Neural progenitor cell (in vitro differentiated cells): ENCODE data around the gene MARCHF2. TPM values are rescaled to one million over a fixed set of nuclear protein-coding genes. Genes with fewer than 3 reads are reported as not detected.

Experiments used
- DNase-seq: peaks from one replicate; pipeline ENCODE4 v3.0.0-alpha.2; 2016; ENCODE audit warnings: low spot score
- H2AFZ ChIP-seq: fragments of 200-600 bp; sonication (generic); replicated peaks from 2 replicates; pipeline ENCODE4 v1.6.1; 2016; ENCODE audit warnings: antibody characterized with exemption
- H3F3A ChIP-seq: fragments of 200-600 bp; sonication (generic); 2 replicates; pipeline ENCODE4 v1.6.1; 2016; ENCODE audit warnings: antibody characterized with exemption, low read depth
- H3K27ac ChIP-seq: fragments of 200-600 bp; sonication (generic); 2 replicates; pipeline ENCODE4 v1.5.1; 2016; ENCODE audit warnings: mild to moderate bottlenecking
- H3K27me3 ChIP-seq: fragments of 200-600 bp; sonication (generic); 2 replicates; pipeline ENCODE4 v1.6.1; 2016; ENCODE audit warnings: mild to moderate bottlenecking, moderate library complexity
- H3K36me3 ChIP-seq: fragments of 200-600 bp; sonication (generic); 2 replicates; pipeline ENCODE4 v1.5.1; 2016
- H3K4me1 ChIP-seq: fragments of 200-600 bp; sonication (generic); 2 replicates; pipeline ENCODE4 v1.6.1; 2016; ENCODE audit warnings: mixed run types
- H3K4me2 ChIP-seq: fragments of 200-600 bp; sonication (generic); 2 replicates; pipeline ENCODE4 v1.6.1; 2016
- H3K4me3 ChIP-seq: fragments of 200-600 bp; sonication (generic); 2 replicates; pipeline ENCODE4 v1.5.1; 2016
- H3K79me2 ChIP-seq: fragments of 200-600 bp; sonication (generic); 2 replicates; pipeline ENCODE4 v1.6.1; 2016; ENCODE audit warnings: low read depth
- H3K9ac ChIP-seq: fragments of 200-600 bp; sonication (generic); 2 replicates; pipeline ENCODE4 v1.6.1; 2016
- H3K9me3 ChIP-seq: fragments of 200-600 bp; sonication (generic); 2 replicates; pipeline ENCODE4 v1.5.1; 2016; ENCODE audit warnings: low read depth
- H4K20me1 ChIP-seq: fragments of 200-600 bp; sonication (generic); 2 replicates; pipeline ENCODE4 v1.6.1; 2016; ENCODE audit warnings: low read depth
- H3K27ac Mint-ChIP-seq: 3 replicates; pipeline ENCODE4 v1.8.0; 2021; ENCODE audit warnings: mixed read lengths
- H3K27me3 Mint-ChIP-seq: 2 replicates; pipeline ENCODE4 v1.8.0; 2022; ENCODE audit warnings: low read depth, mild to moderate bottlenecking, inconsistent platforms, moderate library complexity, mixed read lengths; ENCODE audit not compliant: insufficient read depth
- H3K36me3 Mint-ChIP-seq: 3 replicates; pipeline ENCODE4 v1.8.0; 2021; ENCODE audit warnings: mixed read lengths
- H3K4me1 Mint-ChIP-seq: 3 replicates; pipeline ENCODE4 v1.8.0; 2021; ENCODE audit warnings: mixed read lengths
- H3K4me3 Mint-ChIP-seq: 3 replicates; pipeline ENCODE4 v1.8.0; 2021; ENCODE audit warnings: mild to moderate bottlenecking, moderate library complexity, mixed read lengths
- H3K9me3 Mint-ChIP-seq: 3 replicates; pipeline ENCODE4 v1.8.0; 2020; ENCODE audit warnings: mixed read lengths
- CTCF ChIP-seq: fragments of 200-600 bp; sonication (generic); IDR thresholded peaks from 2 replicates; pipeline ENCODE4 v1.5.1; 2017; ENCODE audit warnings: antibody characterized with exemption, mild to moderate bottlenecking
- EZH2 ChIP-seq: fragments of 200-600 bp; sonication (generic); IDR thresholded peaks from 2 replicates; pipeline ENCODE4 v1.6.1; 2017; ENCODE audit warnings: antibody characterized with exemption, mild to moderate bottlenecking, moderate library complexity
- EZH2phosphoT487 ChIP-seq: fragments of 200-600 bp; sonication (generic); IDR thresholded peaks from 2 replicates; pipeline ENCODE4 v1.6.1; 2017; ENCODE audit warnings: antibody characterized with exemption
- total RNA-seq: library from RNA; depleted of rRNA; stranded (reverse); fragments of >200 nt; gene quantifications from 2 replicates; pipeline ENCODE4 v1.2.3, GENCODE V29; 2015; ENCODE audit warnings: low replicate concordance

Gene MARCHF2
- total RNA-seq, 1 donor from 2014 or later, result 27.0 TPM

GRCh38 chr19:8468124-8468523 is 55.0 kb downstream of the MARCHF2 start:
- Histone ChIP-seq H2AFZ (no peak overlapping the region), H3K9ac (no peak overlapping the region), H3K4me1 (no peaks in the 10 kb centered on the region), H3K27me3 (no peaks in the 10 kb centered on the region), H3K27ac (no peak overlapping the region), H3K4me3 (no peak overlapping the region), H3F3A (peaks cover 16% of the 10 kb centered on the region), H3K36me3 (peaks cover 22% of the 10 kb centered on the region), H3K79me2 (peaks cover 98% of the 10 kb centered on the region), H4K20me1 (peaks cover 97% of the 10 kb centered on the region), H3K4me2 (no peak overlapping the region), H3K9me3 (no peaks in the 10 kb centered on the region)
- Mint-ChIP-seq H3K27ac (no peak overlapping the region), H3K4me1 (peaks cover 43% of the 10 kb centered on the region), H3K9me3 (no peaks in the 10 kb centered on the region), H3K36me3 (peaks cover 64% of the 10 kb centered on the region), H3K4me3 (no peak overlapping the region), H3K27me3 (peaks cover 4% of the 10 kb centered on the region)
- no peak for TF ChIP-seq CTCF
- TF ChIP-seq EZH2phosphoT487, result no peak
- TF ChIP-seq EZH2, result no peak
- no peak for DNase-seq

- Mint-ChIP-seq H3K27ac (peak overlapping the region; percentile 40), H3K4me1 (peaks cover 43% of the 10 kb centered on the region), H3K4me3 (peak overlapping the region; percentile 71), H3K9me3 (no peaks in the 10 kb centered on the region), H3K27me3 (peaks cover 4% of the 10 kb centered on the region), H3K36me3 (peaks cover 65% of the 10 kb centered on the region)
- no peak for DNase-seq
- TF ChIP-seq CTCF, result no peak
- TF ChIP-seq EZH2, result no peak
- no peak for TF ChIP-seq EZH2phosphoT487
- H3K4me1 ChIP-seq, result no peaks in the 10 kb centered on the region
- no peak overlapping the region for H3K27ac ChIP-seq
- H3K4me2 ChIP-seq, result no peak overlapping the region
- peaks cover 20% of the 10 kb centered on the region for H3F3A ChIP-seq
- H4K20me1 ChIP-seq, result peaks cover 95% of the 10 kb centered on the region
- H2AFZ ChIP-seq, result no peak overlapping the region
- H3K9ac ChIP-seq, result no peak overlapping the region
- H3K27me3 ChIP-seq, result no peaks in the 10 kb centered on the region
- H3K4me3 ChIP-seq, result no peak overlapping the region
- peaks cover 98% of the 10 kb centered on the region for H3K79me2 ChIP-seq
- peaks cover 27% of the 10 kb centered on the region for H3K36me3 ChIP-seq
- no peaks in the 10 kb centered on the region for H3K9me3 ChIP-seq
These were observed 55.8 kb downstream of the MARCHF2 start for GRCh38 chr19:8468761-8469373.

- H3K4me1 Mint-ChIP-seq, result peaks cover 43% of the 10 kb centered on the region
- DNase-seq, result no peak
- H3K27ac Mint-ChIP-seq, result peak overlapping the region; percentile 94
- peaks cover 4% of the 10 kb centered on the region for H3K27me3 Mint-ChIP-seq
- H3K36me3 Mint-ChIP-seq, result peaks cover 67% of the 10 kb centered on the region
- Histone ChIP-seq H3K9me3 (no peaks in the 10 kb centered on the region), H4K20me1 (peaks cover 95% of the 10 kb centered on the region), H2AFZ (no peak overlapping the region), H3K4me1 (no peaks in the 10 kb centered on the region), H3K79me2 (peaks cover 98% of the 10 kb centered on the region), H3K9ac (no peak overlapping the region), H3K27me3 (no peaks in the 10 kb centered on the region), H3K4me3 (no peak overlapping the region), H3K36me3 (peaks cover 33% of the 10 kb centered on the region), H3F3A (peaks cover 20% of the 10 kb centered on the region), H3K4me2 (no peak overlapping the region), H3K27ac (no peak overlapping the region)
- TF ChIP-seq EZH2, result no peak
- TF ChIP-seq CTCF, result no peak
- TF ChIP-seq EZH2phosphoT487, result no peak
- peak overlapping the region; percentile 73 for H3K4me3 Mint-ChIP-seq
- no peaks in the 10 kb centered on the region for H3K9me3 Mint-ChIP-seq
These were observed 56.7 kb downstream of the MARCHF2 start for GRCh38 chr19:8469613-8470368.
